Aorta (tissue), 5 donors: ENCODE data around the gene DDX3X. TPM values are rescaled to one million over a fixed set of nuclear protein-coding genes. Genes with fewer than 3 reads are reported as not detected.

Source experiments
- ATAC-seq: fragments of 200-7000 bp; cut with Tn5 transposase; one replicate; pipeline ENCODE4 v1.9.1; 2022; ENCODE audit warnings: moderate library complexity; ENCODE audit not compliant: low FRiP score
- DNase-seq, 2 donors: peaks; one replicate each; pipeline ENCODE4 v3.0.0-alpha.2; 2020
- H3K27ac ChIP-seq, 2 donors: one replicate each; pipeline ENCODE4 v1.5.1; 2013; ENCODE audit warnings: low read length in 2 of 2, mild to moderate bottlenecking in 2 of 2, moderate library complexity in 2 of 2, control low read depth in 1 of 2, inconsistent platforms in 1 of 2, low read depth in 1 of 2
- H3K27me3 ChIP-seq, 2 donors: one replicate each; pipeline ENCODE4 v1.6.1; 2013; ENCODE audit warnings: control low read depth in 1 of 2, low read length in 1 of 2, mild to moderate bottlenecking in 1 of 2, moderate library complexity in 1 of 2; ENCODE audit not compliant: insufficient read depth in 2 of 2, control insufficient read depth in 1 of 2
- H3K36me3 ChIP-seq, 2 donors: one replicate each; pipeline ENCODE4 v1.6.1; 2013; ENCODE audit warnings: control low read depth in 1 of 2, low read length in 1 of 2, mild to moderate bottlenecking in 1 of 2; ENCODE audit not compliant: insufficient read depth in 2 of 2, control insufficient read depth in 1 of 2
- H3K4me1 ChIP-seq, 2 donors: one replicate each; pipeline ENCODE4 v1.6.1; 2013; ENCODE audit warnings: low read length in 2 of 2, control low read depth in 1 of 2, mild to moderate bottlenecking in 1 of 2, moderate library complexity in 1 of 2; ENCODE audit not compliant: insufficient read depth in 2 of 2, control insufficient read depth in 1 of 2
- H3K4me3 ChIP-seq, 2 donors: one replicate each; pipeline ENCODE4 v1.5.1; 2013; ENCODE audit warnings: low read length in 2 of 2, control low read depth in 1 of 2, mild to moderate bottlenecking in 1 of 2
- H3K9me3 ChIP-seq: one replicate; pipeline ENCODE4 v1.6.1; 2013; ENCODE audit warnings: mild to moderate bottlenecking, low read length; ENCODE audit not compliant: control insufficient read depth
- WGBS, 2 donors: extraction: QIAGEN DNeasy Blood & Tissue Kit; methylation state at CpG; one replicate each; pipeline ENCODE4 v1.1.7; 2013; 5-methylcytosine and 5-hydroxymethylcytosine counted together
- intact Hi-C, 2 donors: fragments of 100-400 bp; cut with DNase I; formaldehyde crosslinking; loops; one replicate each; pipeline versions ENCODE4 v1.14.2 to v1.15.0; 2022
- polyA plus RNA-seq, 2 donors: library from polyadenylated mRNA; stranded (reverse); fragments of 200-250 nt; gene quantifications; one replicate each; pipeline ENCODE4 v1.2.3, GENCODE V29; 2013
- total RNA-seq, 2 donors: library from RNA; stranded (reverse); fragmentation: NEBNext Ultra II Directional; extraction: Animal tissue kit (Norgen Biotek cat#: 25700); gene quantifications; one replicate each; pipeline ENCODE4 v1.2.1, GENCODE V29; 2021
- donor health status: healthy with polysubstance abuse.
- donor health status: Bipolar disorder and iron deficiency.
- donor health status: DM: no; HTN: no; CAD: no.
- donor health status: DM: no; HTN: no; CAD: no.
- donor health status: DM: yes; HTN: yes; CAD: no.

DDX3X gene
- total and polyA plus RNA-seq, 4 donors = 65.0 to 465 (median 247) TPM

- H3K27ac ChIP-seq = peak overlapping the region; percentile 37 to 89
- WGBS, 2 donors = 1% methylated on average over 51 to 64 of the region's 64 CpGs
- no peaks in the 10 kb centered on the region for H3K9me3 ChIP-seq
- H3K36me3 ChIP-seq = no peaks in the 10 kb centered on the region
- H3K4me1 ChIP-seq = no peaks in the 10 kb centered on the region
- intact Hi-C loops = loop anchor here in 1 of 2 donors (5.0 kb wide), 1 partner anchor 246 kb away; the partner anchor contains the start of gene USP9X
- no peaks in the 10 kb centered on the region for H3K27me3 ChIP-seq
- DNase-seq = peak; percentile 93 to 94
- H3K4me3 ChIP-seq = peak overlapping the region; percentile 74 to 86
- peak; percentile 79 for ATAC-seq
These were observed 789 bp upstream of the DDX3X start for GRCh38 chrX:41333003-41333743.

GRCh38 chrX:41334363-41335197 is 618 bp downstream of the DDX3X start:
- DNase-seq (peak; percentile 96 to 98), ATAC-seq (peak; percentile 90)
- 0 to 1% methylated on average over 60 to 77 of the region's 77 CpGs for WGBS, 2 donors
- intact Hi-C loops = loop anchor here in 1 of 2 donors (5.0 kb wide), 1 partner anchor 247 kb away; the partner anchor contains the start of gene USP9X
- H3K4me3 ChIP-seq = peak overlapping the region; percentile 86 to 90
- H3K4me1 ChIP-seq = peaks cover 0 to 4% of the 10 kb centered on the region in 2 donors
- no peaks in the 10 kb centered on the region for H3K9me3 ChIP-seq
- H3K36me3 ChIP-seq = no peaks in the 10 kb centered on the region
- H3K27me3 ChIP-seq = no peaks in the 10 kb centered on the region
- peak overlapping the region; percentile 89 to 97 for H3K27ac ChIP-seq

GRCh38 chrX:41335198-41335957 is 1.4 kb downstream of the DDX3X start:
- Histone ChIP-seq H3K9me3 (no peaks in the 10 kb centered on the region), H3K27ac (peak overlapping the region; percentile 9 to 76), H3K4me1 (peaks cover 0 to 4% of the 10 kb centered on the region in 2 donors), H3K4me3 (peak overlapping the region; percentile 86 to 90), H3K27me3 (no peaks in the 10 kb centered on the region), H3K36me3 (no peaks in the 10 kb centered on the region)
- intact Hi-C loops = no loop called here
- no peak for ATAC-seq
- 1 to 2% methylated on average over 15 of the region's 15 CpGs for WGBS, 2 donors
- DNase-seq = no peak

- intact Hi-C loops = no loop called here
- DNase-seq = no peak
- Histone ChIP-seq H3K27ac (no peak overlapping the region), H3K27me3 (no peaks in the 10 kb centered on the region), H3K9me3 (no peaks in the 10 kb centered on the region), H3K4me1 (peaks cover 0 to 4% of the 10 kb centered on the region in 2 donors), H3K36me3 (no peaks in the 10 kb centered on the region), H3K4me3 (peak overlapping the region; percentile 86 to 90)
- WGBS, 2 donors = 5 to 37% methylated on average over 6 of the region's 6 CpGs
- no peak for ATAC-seq
These were observed 2.0 kb downstream of the DDX3X start for GRCh38 chrX:41335958-41336331.

GRCh38 chrX:41336447-41336846 is 2.5 kb downstream of the DDX3X start:
- WGBS, 2 donors = 45 to 69% methylated on average over 7 of the region's 7 CpGs

GRCh38 chrX:41337140-41337539 is 3.2 kb downstream of the DDX3X start:
- peak overlapping the region; percentile 36 to 59 for H3K4me3 ChIP-seq
- H3K36me3 ChIP-seq = peaks cover 0 to under 1% of the 10 kb centered on the region in 2 donors
- no peak for DNase-seq
- intact Hi-C loops = no loop called here
- no peak for ATAC-seq
- H3K27me3 ChIP-seq = no peaks in the 10 kb centered on the region
- H3K9me3 ChIP-seq = no peaks in the 10 kb centered on the region
- 19 to 57% methylated on average over 1 of the region's 1 CpG for WGBS, 2 donors
- peaks cover 0 to 4% of the 10 kb centered on the region in 2 donors for H3K4me1 ChIP-seq
- H3K27ac ChIP-seq = no peak overlapping the region

More at GRCh38 chrX:41336447-41336846, 2.5 kb downstream of the DDX3X start:
- Histone ChIP-seq H3K27ac (no peak overlapping the region), H3K4me1 (peaks cover 0 to 4% of the 10 kb centered on the region in 2 donors), H3K9me3 (no peaks in the 10 kb centered on the region), H3K4me3 (peak overlapping the region; percentile 86 to 90), H3K36me3 (no peaks in the 10 kb centered on the region), H3K27me3 (no peaks in the 10 kb centered on the region)
- intact Hi-C loops = no loop called here
- ATAC-seq (no peak), DNase-seq (no peak)

- Histone ChIP-seq H3K27ac (no peak overlapping the region), H3K27me3 (no peaks in the 10 kb centered on the region), H3K9me3 (no peaks in the 10 kb centered on the region), H3K4me1 (peaks cover 0 to 4% of the 10 kb centered on the region in 2 donors), H3K4me3 (peak overlapping the region in 1 of 2 donors; percentile 18), H3K36me3 (peaks cover 0 to 4% of the 10 kb centered on the region in 2 donors)
- intact Hi-C loops = no loop called here
- DNase-seq (no peak), ATAC-seq (no peak)
- 9 to 33% methylated on average over 1 of the region's 1 CpG for WGBS, 2 donors
These were observed 4.5 kb downstream of the DDX3X start for GRCh38 chrX:41338436-41338835.

GRCh38 chrX:41339148-41339547 is 5.2 kb downstream of the DDX3X start:
- H3K4me3 ChIP-seq = no peak overlapping the region
- ATAC-seq (no peak), DNase-seq (no peak)
- H3K27ac ChIP-seq = no peak overlapping the region
- H3K4me1 ChIP-seq = peaks cover 0 to 4% of the 10 kb centered on the region in 2 donors
- 9 to 56% methylated on average over 4 of the region's 4 CpGs for WGBS, 2 donors
- intact Hi-C loops = no loop called here
- no peaks in the 10 kb centered on the region for H3K9me3 ChIP-seq
- H3K36me3 ChIP-seq = peaks cover 0 to 4% of the 10 kb centered on the region in 2 donors
- no peaks in the 10 kb centered on the region for H3K27me3 ChIP-seq
